GM18868 (cell line): ENCODE data around the gene DACT1.

Experiments used
- ATAC-seq: cut with Tn5 transposase; IDR thresholded peaks from one replicate; pipeline ENCODE4 v1.9.1; 2021; ENCODE audit warnings: mild to moderate bottlenecking, moderate library complexity; ENCODE audit not compliant: unreplicated experiment

Gene DACT1

GRCh38 chr14:58665773-58666500 lies 28.2 kb downstream of the DACT1 start:
- ATAC-seq, result no peak

GRCh38 chr14:58666737-58667136 lies 29.0 kb downstream of the DACT1 start:
- no peak for ATAC-seq

GRCh38 chr14:58667900-58668299 lies 30.1 kb downstream of the DACT1 start:
- no peak for ATAC-seq

GRCh38 chr14:58668848-58669480 lies 31.2 kb downstream of the DACT1 start:
- ATAC-seq, result no peak

- ATAC-seq, result no peak
Measured at GRCh38 chr14:58669556-58670200, 31.9 kb downstream of the DACT1 start.

GRCh38 chr14:58671024-58671423 lies 33.3 kb downstream of the DACT1 start:
- no peak for ATAC-seq

GRCh38 chr14:58671436-58671835 lies 33.7 kb downstream of the DACT1 start:
- no peak for ATAC-seq

- no peak for ATAC-seq
Measured at GRCh38 chr14:58673722-58674121, 36.0 kb downstream of the DACT1 start.

DNA sequence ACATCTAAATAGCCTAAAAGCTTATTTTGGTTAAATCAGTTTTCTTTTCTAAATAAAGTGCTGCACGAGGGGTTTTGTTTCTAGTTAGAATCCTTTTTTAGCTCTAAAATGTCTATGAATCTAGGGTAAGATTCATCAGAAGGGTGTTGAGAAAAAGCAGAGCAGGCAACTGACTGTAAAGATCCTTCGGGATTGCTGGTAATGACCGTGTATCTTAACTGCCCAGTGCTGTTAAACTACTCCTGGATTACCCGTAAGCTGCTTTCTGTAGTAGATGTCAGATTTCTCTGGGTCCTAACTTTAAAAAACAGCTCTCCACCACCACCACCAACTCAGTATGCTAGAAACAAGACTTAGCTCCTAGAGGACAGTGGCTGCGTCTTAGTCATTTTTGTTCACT lies 39.2 kb downstream of the DACT1 start:
- ATAC-seq, result no peak

- no peak for ATAC-seq
Measured at GRCh38 chr14:58677517-58677916, 39.8 kb downstream of the DACT1 start.

- no peak for ATAC-seq
Measured at GRCh38 chr14:58677996-58678395, 40.2 kb downstream of the DACT1 start.

DNA sequence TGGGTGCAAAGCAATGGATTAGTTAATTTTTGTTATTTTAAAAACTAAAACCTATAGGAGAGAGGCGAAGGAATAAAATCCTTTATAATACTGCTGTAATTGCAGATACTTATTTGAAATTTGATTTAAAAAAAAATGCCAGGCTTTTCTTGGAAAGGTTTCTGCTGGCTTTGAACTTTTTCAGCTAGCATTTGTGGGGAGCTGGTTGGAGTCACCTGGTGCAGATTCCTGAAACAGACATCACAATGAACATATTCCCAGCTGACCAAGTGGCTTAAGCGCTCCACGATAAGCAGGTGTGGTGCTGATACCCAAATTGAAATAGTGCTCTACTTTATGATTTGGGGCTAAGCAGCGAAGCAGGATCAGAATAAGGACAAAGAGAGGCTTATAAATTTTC lies 42.9 kb downstream of the DACT1 start:
- no peak for ATAC-seq

- no peak for ATAC-seq
Measured at GRCh38 chr14:58687232-58687795, 49.6 kb downstream of the DACT1 start.

GRCh38 chr14:58690801-58691516 lies 53.2 kb downstream of the DACT1 start:
- no peak for ATAC-seq

GRCh38 chr14:58693048-58693447 lies 55.3 kb downstream of the DACT1 start:
- ATAC-seq, result no peak

DNA sequence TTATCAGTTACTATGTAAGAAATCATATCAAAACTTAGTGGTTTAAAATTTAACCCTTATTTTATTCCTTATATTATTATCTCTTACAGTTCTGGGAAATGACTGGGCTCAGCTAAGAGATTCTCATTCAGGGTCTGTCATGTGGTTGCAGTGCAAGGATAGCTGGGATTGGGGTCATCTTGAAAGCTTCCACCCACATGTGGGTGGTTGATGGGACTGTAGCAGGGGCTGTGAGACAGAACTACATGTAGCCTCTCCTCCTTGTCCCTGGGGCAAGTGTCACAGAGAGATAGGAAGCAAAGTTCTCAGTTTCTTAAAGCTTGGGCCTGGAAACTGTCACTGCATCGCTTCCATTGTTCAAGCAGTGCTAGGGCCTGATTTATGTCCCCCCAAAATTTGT lies 57.8 kb downstream of the DACT1 start:
- no peak for ATAC-seq

DNA sequence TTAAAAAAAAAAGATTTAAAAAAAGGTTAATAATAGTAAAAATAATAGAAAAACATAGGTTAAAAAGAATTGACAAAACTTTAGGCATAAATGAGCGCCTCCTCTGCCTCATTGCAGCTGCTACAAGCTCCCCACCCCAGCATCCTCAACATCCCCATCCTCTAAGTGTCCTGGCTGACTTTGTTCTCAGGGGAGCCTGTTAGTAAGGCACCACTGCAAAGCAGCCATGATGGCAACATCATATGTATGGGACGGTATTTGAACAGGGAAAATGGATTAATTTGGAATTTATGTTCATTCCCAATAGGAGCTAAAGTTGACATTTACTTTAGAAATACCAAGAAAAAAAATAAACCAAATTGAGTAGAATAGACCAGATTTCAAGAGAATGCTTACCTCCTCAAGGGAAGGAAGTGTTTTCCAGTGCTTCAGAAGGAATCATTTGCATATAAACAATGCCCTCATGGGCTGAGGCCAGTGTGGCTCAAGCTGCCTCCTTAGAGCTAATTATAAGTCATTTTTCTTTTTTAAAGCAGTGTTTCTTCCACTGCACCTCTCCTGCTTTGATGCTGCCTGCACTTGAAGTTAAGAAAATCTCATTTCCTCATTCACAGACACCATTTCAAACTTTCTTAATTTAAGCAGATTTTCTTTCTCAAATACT lies 59.6 kb downstream of the DACT1 start:
- no peak for ATAC-seq
